Measurements from ENCODE around the gene BAAT.

Gene BAAT

GRCh38 chr9:101394687-101395086 is 9.9 kb upstream of the BAAT start:
- CTCF ChIA-PET = no interaction called here
- POLR2A ChIA-PET = no interaction called here
- TF ChIP-seq PKNOX1 (IDR thresholded peaks at IDR 0.05) (no peak), SUZ12 (IDR thresholded peaks at IDR 0.05) (no peak), ELF4 (IDR thresholded peaks at IDR 0.05) (no peak), NFRKB (IDR thresholded peaks at IDR 0.05) (no peak), LEF1 (IDR thresholded peaks at IDR 0.05; ENCODE audit: borderline replicate concordance) (no peak), SP1 (IDR thresholded peaks at IDR 0.05) (no peak)
- DNase-seq (ENCODE audit: extremely low spot score) = no peak

- CTCF ChIA-PET = no interaction called here
- DNase-seq (ENCODE audit: extremely low spot score) = no peak
- POLR2A ChIA-PET = no interaction called here
- TF ChIP-seq FOXM1 (IDR thresholded peaks at IDR 0.05; ENCODE audit: borderline replicate concordance) (no peak), ARNT (IDR thresholded peaks at IDR 0.05) (no peak), NFRKB (IDR thresholded peaks at IDR 0.05) (no peak), FOXK2 (IDR thresholded peaks at IDR 0.05) (no peak), LEF1 (IDR thresholded peaks at IDR 0.05; ENCODE audit: borderline replicate concordance) (no peak), HDGF (IDR thresholded peaks at IDR 0.05; ENCODE audit: borderline replicate concordance) (no peak)
Observed at GRCh38 chr9:101393135-101393534, 8.3 kb upstream of the BAAT start.

- DNase-seq (ENCODE audit: extremely low spot score) = no peak
- TF ChIP-seq ZNF384 (IDR thresholded peaks at IDR 0.05) = no peak
- TF ChIP-seq TARDBP (IDR thresholded peaks at IDR 0.05) = no peak
- TF ChIP-seq ELF4 (IDR thresholded peaks at IDR 0.05) = no peak
- no peak for TF ChIP-seq L3MBTL2 (conservative IDR thresholded peaks at IDR 0.05)
- no peak for TF ChIP-seq LEF1 (IDR thresholded peaks at IDR 0.05; ENCODE audit: borderline replicate concordance)
- no peak for TF ChIP-seq PKNOX1 (IDR thresholded peaks at IDR 0.05)
- TF ChIP-seq FOXK2 (IDR thresholded peaks at IDR 0.05) = no peak
- no peak for TF ChIP-seq FOXA1 (IDR thresholded peaks at IDR 0.05)
- TF ChIP-seq HDGF (IDR thresholded peaks at IDR 0.05; ENCODE audit: borderline replicate concordance) = no peak
- ChIA-PET CTCF (interaction anchor here (1.0 to 1.3 kb wide), 3 partner anchors 10 to 77 kb away, joined by 3 to 7 read pairs (median 3); partner anchors contain the start of genes MRPL50 and ZNF189), POLR2A (interaction anchor here (1.1 kb wide), 1 partner anchor 10 kb away, joined by 13 read pairs; the partner anchor contains the start of genes MRPL50 and ZNF189)
Observed at GRCh38 chr9:101388507-101388993, 3.7 kb upstream of the BAAT start.

GRCh38 chr9:101387871-101388506 is 3.2 kb upstream of the BAAT start:
- peak; percentile 27 for DNase-seq (ENCODE audit: extremely low spot score)
- ChIA-PET POLR2A (interaction anchor here (1.1 to 2.1 kb wide), 2 partner anchors 11 kb away, joined by 5 to 13 read pairs; partner anchors contain the start of genes MRPL50 and ZNF189), CTCF (interaction anchor here (0.7 to 1.3 kb wide), 4 partner anchors 10 to 76 kb away, joined by 3 to 7 read pairs (median 4); partner anchors contain the start of genes MRPL50 and ZNF189)
- TF ChIP-seq TARDBP (IDR thresholded peaks at IDR 0.05) = no peak
- TF ChIP-seq NFRKB (IDR thresholded peaks at IDR 0.05) = no peak
- TF ChIP-seq FOXA1 (IDR thresholded peaks at IDR 0.05) = no peak
- TF ChIP-seq BHLHE40 (IDR thresholded peaks at IDR 0.05; ENCODE audit: borderline replicate concordance) = no peak
- TF ChIP-seq SUZ12 (IDR thresholded peaks at IDR 0.05) = no peak
- TF ChIP-seq HDGF (IDR thresholded peaks at IDR 0.05; ENCODE audit: borderline replicate concordance) = no peak
- TF ChIP-seq ELF4 (IDR thresholded peaks at IDR 0.05) = no peak
- no peak for TF ChIP-seq FOXM1 (IDR thresholded peaks at IDR 0.05; ENCODE audit: borderline replicate concordance)
- TF ChIP-seq LEF1 (IDR thresholded peaks at IDR 0.05; ENCODE audit: borderline replicate concordance) = no peak
- no peak for TF ChIP-seq CTBP1 (IDR thresholded peaks at IDR 0.05; ENCODE audit: borderline replicate concordance)
- no peak for TF ChIP-seq L3MBTL2 (conservative IDR thresholded peaks at IDR 0.05)
- TF ChIP-seq ZNF384 (IDR thresholded peaks at IDR 0.05) = no peak
- TF ChIP-seq FOXK2 (IDR thresholded peaks at IDR 0.05) = no peak
- no peak for TF ChIP-seq ARNT (IDR thresholded peaks at IDR 0.05)
- no peak for TF ChIP-seq SP1 (IDR thresholded peaks at IDR 0.05)
- TF ChIP-seq PKNOX1 (IDR thresholded peaks at IDR 0.05) = no peak

- TF ChIP-seq ELF4 (IDR thresholded peaks at IDR 0.05) (no peak), PKNOX1 (IDR thresholded peaks at IDR 0.05) (no peak), SUZ12 (IDR thresholded peaks at IDR 0.05) (no peak), ZNF384 (IDR thresholded peaks at IDR 0.05) (no peak), CTBP1 (IDR thresholded peaks at IDR 0.05; ENCODE audit: borderline replicate concordance) (no peak), SP1 (IDR thresholded peaks at IDR 0.05) (no peak)
- CTCF ChIA-PET = no interaction called here
- POLR2A ChIA-PET = interaction anchor here (1.3 kb wide), 1 partner anchor 15 kb away, joined by 3 read pairs; the partner anchor contains the start of genes MRPL50 and ZNF189
Observed at GRCh38 chr9:101383361-101383760, 1.4 kb downstream of the BAAT start.

GRCh38 chr9:101381833-101382342 is 2.9 kb downstream of the BAAT start:
- TF ChIP-seq FOXM1 (IDR thresholded peaks at IDR 0.05; ENCODE audit: borderline replicate concordance) = no peak
- no peak for TF ChIP-seq CTBP1 (IDR thresholded peaks at IDR 0.05; ENCODE audit: borderline replicate concordance)
- no peak for TF ChIP-seq TARDBP (IDR thresholded peaks at IDR 0.05)
- no peak for TF ChIP-seq ELF4 (IDR thresholded peaks at IDR 0.05)
- no peak for TF ChIP-seq ZNF384 (IDR thresholded peaks at IDR 0.05)
- TF ChIP-seq SP1 (IDR thresholded peaks at IDR 0.05) = no peak
- no peak for TF ChIP-seq BHLHE40 (IDR thresholded peaks at IDR 0.05; ENCODE audit: borderline replicate concordance)
- TF ChIP-seq FOXK2 (IDR thresholded peaks at IDR 0.05) = no peak
- no peak for TF ChIP-seq HDGF (IDR thresholded peaks at IDR 0.05; ENCODE audit: borderline replicate concordance)
- no peak for TF ChIP-seq SUZ12 (IDR thresholded peaks at IDR 0.05)
- no peak for TF ChIP-seq FOXA1 (IDR thresholded peaks at IDR 0.05)
- TF ChIP-seq PKNOX1 (IDR thresholded peaks at IDR 0.05) = no peak
- TF ChIP-seq L3MBTL2 (conservative IDR thresholded peaks at IDR 0.05) = no peak
- TF ChIP-seq ARNT (IDR thresholded peaks at IDR 0.05) = no peak
- ChIA-PET CTCF (no interaction called here), POLR2A (interaction anchor here (1.3 kb wide), 1 partner anchor 17 kb away, joined by 3 read pairs; the partner anchor contains the start of genes MRPL50 and ZNF189)
- no peak for DNase-seq (ENCODE audit: extremely low spot score)

More at GRCh38 chr9:101383361-101383760, 1.4 kb downstream of the BAAT start:
- DNase-seq (ENCODE audit: extremely low spot score) = no peak

Measured in HEK293T (cell line).